ENCODE results near the gene ACO2.

- TF ChIP-seq EZH2phosphoT487 (IDR thresholded peaks at IDR 0.05; ENCODE audit: low read depth), result no peak
- TF ChIP-seq CTCF (IDR thresholded peaks at IDR 0.05; ENCODE audit: low read depth, low read length), result no peak
Measured at GRCh38 chr22:41478891-41479521, 10.1 kb downstream of the ACO2 start.
